Dermis blood vessel endothelial cell (primary cell): ENCODE measurements around the gene SLX9. TPM values are rescaled to one million over a fixed set of nuclear protein-coding genes. Genes with fewer than 3 reads are reported as not detected.
A peak's percentile ranks its signal among the peaks of the same experiment; 100 is the strongest.

Experiments
- DNase-seq: peaks from one replicate; pipeline ENCODE4 v3.0.0; 2010
- total RNA-seq: library from RNA; depleted of rRNA; stranded (reverse); fragments of >200 nt; gene quantifications from 2 replicates; pipeline ENCODE4 v1.2.3, GENCODE V29; 2014

The SLX9 gene
- total RNA-seq, 1 donor from 2014 or later = 24.8 TPM

GRCh38 chr21:44960141-44961092, 20.6 kb downstream of the SLX9 start:
- no peak for DNase-seq

- peak; percentile 97 for DNase-seq
Measured at GRCh38 chr21:44962403-44962966, 22.7 kb downstream of the SLX9 start.

GRCh38 chr21:44964381-44964780, 24.6 kb downstream of the SLX9 start:
- no peak for DNase-seq

- DNase-seq = no peak
Measured at GRCh38 chr21:44965251-44966022, 25.6 kb downstream of the SLX9 start.

GRCh38 chr21:44966135-44967081, 26.6 kb downstream of the SLX9 start:
- DNase-seq = no peak

- DNase-seq = no peak
Measured at GRCh38 chr21:44967082-44968047, 27.5 kb downstream of the SLX9 start.

- DNase-seq = no peak
Measured at GRCh38 chr21:44969066-44969670, 29.3 kb downstream of the SLX9 start.

GRCh38 chr21:44969931-44970755, 30.3 kb downstream of the SLX9 start:
- DNase-seq = peak; percentile 44

- no peak for DNase-seq
Measured at GRCh38 chr21:44970766-44971671, 31.2 kb downstream of the SLX9 start.

- no peak for DNase-seq
Measured at GRCh38 chr21:44971672-44971995, 31.8 kb downstream of the SLX9 start.

- no peak for DNase-seq
Measured at GRCh38 chr21:44972301-44972814, 32.5 kb downstream of the SLX9 start.

GRCh38 chr21:44972821-44973220, 33.0 kb downstream of the SLX9 start:
- DNase-seq = no peak

GRCh38 chr21:44973598-44973997, 33.8 kb downstream of the SLX9 start:
- DNase-seq = no peak

- DNase-seq = no peak
Measured at GRCh38 chr21:44974676-44975075, 34.8 kb downstream of the SLX9 start.

GRCh38 chr21:44975720-44976555, 36.1 kb downstream of the SLX9 start:
- DNase-seq = no peak

GRCh38 chr21:44976556-44977393, 36.9 kb downstream of the SLX9 start:
- peak; percentile 15 for DNase-seq
